HepG2 (cell line): ENCODE measurements around the gene TRMT1. TPM values are rescaled to one million over a fixed set of nuclear protein-coding genes. Genes with fewer than 3 reads are reported as not detected.
A peak's percentile ranks its signal among the peaks of the same experiment; 100 is the strongest.

ENCODE experiments used
- AKNA ChIP-seq: sonication (generic); formaldehyde crosslinking; IDR thresholded peaks from 2 replicates; pipeline ENCODE4 v1.4.0; 2020; ENCODE audit warnings: missing genetic modification reagents, borderline replicate concordance
- DMAP1 ChIP-seq: IDR thresholded peaks from 2 replicates; pipeline ENCODE4 v1.6.1; 2016
- DR1 ChIP-seq: sonication (generic); formaldehyde crosslinking; IDR thresholded peaks from 2 replicates; pipeline ENCODE4 v1.8.0; 2021; ENCODE audit warnings: mild to moderate bottlenecking, missing genetic modification reagents, inconsistent platforms
- KLF12 ChIP-seq: sonication (generic); formaldehyde crosslinking; IDR thresholded peaks from 2 replicates; pipeline ENCODE4 v1.4.0; 2020; ENCODE audit warnings: missing genetic modification reagents, borderline replicate concordance
- MBNL3 ChIP-seq: fragments of 250-450 bp; sonication (Bioruptor Pico); conservative IDR thresholded peaks from 2 replicates; pipeline ENCODE4 v1.8.0; 2022; ENCODE audit warnings: mild to moderate bottlenecking, inconsistent platforms
- MTF2 ChIP-seq: sonication (generic); formaldehyde crosslinking; IDR thresholded peaks from 2 replicates; pipeline ENCODE4 v1.5.0; 2020; ENCODE audit warnings: missing genetic modification reagents, borderline replicate concordance
- MYNN ChIP-seq: sonication (generic); formaldehyde crosslinking; IDR thresholded peaks from 2 replicates; pipeline ENCODE4 v1.4.0; 2020; ENCODE audit warnings: mild to moderate bottlenecking, low read depth, missing genetic modification reagents
- RCOR2 ChIP-seq: IDR thresholded peaks from 2 replicates; pipeline ENCODE4 v1.6.1; 2016; ENCODE audit warnings: missing biosample characterization, missing genetic modification reagents
- RXRB ChIP-seq: IDR thresholded peaks from 2 replicates; pipeline ENCODE4 v1.6.1; 2016; ENCODE audit warnings: borderline replicate concordance, missing genetic modification reagents, missing compliant biosample characterization
- SYNCRIP ChIP-seq: fragments of 200-400 bp; formaldehyde crosslinking; IDR thresholded peaks from 2 replicates; pipeline ENCODE4 v1.6.1; 2018; ENCODE audit warnings: mild to moderate bottlenecking, low read depth, low read length; ENCODE audit not compliant: insufficient read depth
- TARDBP ChIP-seq: sonication (generic); formaldehyde crosslinking; IDR thresholded peaks from 2 replicates; pipeline ENCODE4 v1.8.0; 2022; ENCODE audit warnings: mild to moderate bottlenecking, missing genetic modification reagents
- U2AF1 ChIP-seq: fragments of 200-400 bp; formaldehyde crosslinking; optimal IDR thresholded peaks from 2 replicates; pipeline ENCODE3; 2017; ENCODE audit warnings: mild to moderate bottlenecking, low read depth, low read length
- XBP1 ChIP-seq: sonication (generic); formaldehyde crosslinking; IDR thresholded peaks from 2 replicates; pipeline ENCODE4 v1.5.0; 2020; ENCODE audit warnings: missing genetic modification reagents
- ZNF264 ChIP-seq: sonication (generic); formaldehyde crosslinking; IDR thresholded peaks from 2 replicates; pipeline ENCODE4 v1.4.0; 2020; ENCODE audit warnings: missing genetic modification reagents
- ZNF317 ChIP-seq: sonication (generic); formaldehyde crosslinking; IDR thresholded peaks from 2 replicates; pipeline ENCODE4 v1.5.0; 2020; ENCODE audit warnings: mild to moderate bottlenecking, missing genetic modification reagents
- ZNF441 ChIP-seq: sonication (generic); formaldehyde crosslinking; IDR thresholded peaks from 2 replicates; pipeline ENCODE4 v1.7.0; 2021; ENCODE audit warnings: missing genetic modification reagents, borderline replicate concordance
- ZNF446 ChIP-seq: sonication (generic); formaldehyde crosslinking; IDR thresholded peaks from 2 replicates; pipeline ENCODE4 v1.5.0; 2020; ENCODE audit warnings: mild to moderate bottlenecking, missing genetic modification reagents
- ZNF790 ChIP-seq: sonication (generic); formaldehyde crosslinking; IDR thresholded peaks from 2 replicates; pipeline ENCODE4 v1.8.0; 2022; ENCODE audit warnings: missing genetic modification reagents, mild to moderate bottlenecking, borderline replicate concordance
- ZNF83 ChIP-seq: sonication (generic); formaldehyde crosslinking; IDR thresholded peaks from 2 replicates; pipeline ENCODE4 v1.4.0; 2020; ENCODE audit warnings: missing genetic modification reagents, mild to moderate bottlenecking, borderline replicate concordance
- ZSCAN25 ChIP-seq: sonication (generic); formaldehyde crosslinking; IDR thresholded peaks from 2 replicates; pipeline ENCODE4 v1.8.0; 2022; ENCODE audit warnings: mild to moderate bottlenecking, missing genetic modification reagents
- polyA plus RNA-seq, 8 experiments: library from polyadenylated mRNA; depleted of rRNA in 3 of 8; stranded (reverse) in 7 of 8; unstranded in 1 of 8; fragments of >200 nt; fragmentation: Illumina TruSeq in 4 of 8; extraction: Trizol in 4 of 8; gene quantifications; 2 replicates each; pipeline versions ENCODE4 v1.2.1 to v1.2.3, GENCODE V29; 2011 to 2016; ENCODE audit warnings: low read depth in 4 of 8, missing spikeins in 1 of 8, mixed read lengths in 1 of 8; ENCODE audit not compliant: insufficient read depth in 1 of 8
- total RNA-seq, 5 experiments: library from RNA; depleted of rRNA; stranded (reverse); fragments of >200 nt; fragmentation: Illumina TruSeq; extraction: Trizol; gene quantifications; 2 replicates each; pipeline ENCODE4 v1.2.3, GENCODE V29; 2016; ENCODE audit warnings: low read depth in 1 of 5
- TF ChIP-seq, protein P1 (sequence below): IDR thresholded peaks from 2 replicates; pipeline ENCODE4 v1.6.1; 2012; ENCODE audit warnings: low read depth, low read length, improper control_type of control experiment
- TF ChIP-seq, protein P2 (sequence below): sonication (generic); formaldehyde crosslinking; conservative IDR thresholded peaks from 2 replicates; pipeline ENCODE4 v1.4.0; 2020; ENCODE audit warnings: missing genetic modification reagents

TRMT1 gene
- total and polyA plus RNA-seq, 2 of the 13 experiments (the other 11 are each of a cell fraction or from before 2014, with no cell fraction given), result 35.5 to 44.1 TPM

DNA sequence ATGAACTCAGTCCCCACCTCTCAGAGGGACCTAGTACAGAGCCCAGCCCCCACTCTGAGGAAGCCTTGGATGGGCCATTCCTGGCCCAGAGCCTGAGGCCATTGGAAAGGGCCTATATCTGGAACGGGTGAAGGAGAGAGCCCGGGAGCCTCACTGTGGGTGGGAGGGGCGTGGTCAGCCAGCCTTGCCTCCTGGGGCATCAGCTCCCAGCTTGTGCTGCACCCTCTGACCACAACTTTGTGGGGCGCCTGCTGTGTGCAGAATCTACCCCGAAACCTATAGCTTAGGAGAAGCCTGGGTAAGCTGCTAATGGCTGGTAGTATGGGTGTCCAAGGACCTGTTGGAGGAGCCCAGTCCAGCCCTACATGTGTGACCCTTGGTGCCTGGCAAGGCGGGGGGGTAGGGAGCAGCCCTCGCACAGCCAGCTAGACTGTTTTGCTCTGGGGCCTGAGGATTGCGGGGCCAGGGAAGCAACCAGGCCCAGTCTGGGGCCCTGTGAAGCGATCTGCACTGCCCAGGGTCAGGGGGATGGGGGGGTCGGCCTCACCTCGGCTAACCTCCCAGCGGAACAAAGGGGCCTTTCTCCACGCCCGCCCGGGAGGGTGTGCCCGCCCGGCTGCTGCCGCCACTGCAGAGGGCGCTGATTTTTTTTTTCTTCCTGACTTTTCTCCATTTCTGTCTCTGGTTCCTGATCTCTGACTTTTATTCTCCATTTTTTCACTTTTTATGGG lies 56.1 kb downstream of the TRMT1 start (continued):
- TF ChIP-seq, protein P1, sequence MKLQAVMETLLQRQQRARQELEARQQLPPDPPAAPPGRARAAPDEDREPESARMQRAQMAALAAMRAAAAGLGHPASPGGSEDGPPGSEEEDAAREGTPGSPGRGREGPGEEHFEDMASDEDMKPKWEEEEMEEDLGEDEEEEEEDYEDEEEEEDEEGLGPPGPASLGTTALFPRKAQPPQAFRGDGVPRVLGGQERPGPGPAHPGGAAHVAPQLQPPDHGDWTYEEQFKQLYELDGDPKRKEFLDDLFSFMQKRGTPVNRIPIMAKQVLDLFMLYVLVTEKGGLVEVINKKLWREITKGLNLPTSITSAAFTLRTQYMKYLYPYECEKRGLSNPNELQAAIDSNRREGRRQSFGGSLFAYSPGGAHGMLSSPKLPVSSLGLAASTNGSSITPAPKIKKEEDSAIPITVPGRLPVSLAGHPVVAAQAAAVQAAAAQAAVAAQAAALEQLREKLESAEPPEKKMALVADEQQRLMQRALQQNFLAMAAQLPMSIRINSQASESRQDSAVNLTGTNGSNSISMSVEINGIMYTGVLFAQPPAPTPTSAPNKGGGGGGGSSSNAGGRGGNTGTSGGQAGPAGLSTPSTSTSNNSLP, result no peak
- TF ChIP-seq, protein P2, sequence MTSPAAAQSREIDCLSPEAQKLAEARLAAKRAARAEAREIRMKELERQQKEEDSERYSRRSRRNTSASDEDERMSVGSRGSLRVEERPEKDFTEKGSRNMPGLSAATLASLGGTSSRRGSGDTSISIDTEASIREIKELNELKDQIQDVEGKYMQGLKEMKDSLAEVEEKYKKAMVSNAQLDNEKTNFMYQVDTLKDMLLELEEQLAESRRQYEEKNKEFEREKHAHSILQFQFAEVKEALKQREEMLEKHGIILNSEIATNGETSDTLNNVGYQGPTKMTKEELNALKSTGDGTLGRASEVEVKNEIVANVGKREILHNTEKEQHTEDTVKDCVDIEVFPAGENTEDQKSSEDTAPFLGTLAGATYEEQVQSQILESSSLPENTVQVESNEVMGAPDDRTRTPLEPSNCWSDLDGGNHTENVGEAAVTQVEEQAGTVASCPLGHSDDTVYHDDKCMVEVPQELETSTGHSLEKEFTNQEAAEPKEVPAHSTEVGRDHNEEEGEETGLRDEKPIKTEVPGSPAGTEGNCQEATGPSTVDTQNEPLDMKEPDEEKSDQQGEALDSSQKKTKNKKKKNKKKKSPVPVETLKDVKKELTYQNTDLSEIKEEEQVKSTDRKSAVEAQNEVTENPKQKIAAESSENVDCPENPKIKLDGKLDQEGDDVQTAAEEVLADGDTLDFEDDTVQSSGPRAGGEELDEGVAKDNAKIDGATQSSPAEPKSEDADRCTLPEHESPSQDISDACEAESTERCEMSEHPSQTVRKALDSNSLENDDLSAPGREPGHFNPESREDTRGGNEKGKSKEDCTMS (CRISPR knock-in tag), result no peak
- TF ChIP-seq RCOR2, result 0 out of 2 replicates have a peak, but pooled peaks have one; percentile 39
- peak; percentile 99 for TF ChIP-seq RXRB (CRISPR knock-in tag)
- 0 out of 2 replicates have a peak, but pooled peaks have one; percentile 47 for TF ChIP-seq DR1 (CRISPR knock-in tag)
- TF ChIP-seq DMAP1, result no peak
- TF ChIP-seq SYNCRIP, result no peak
- 0 out of 2 replicates have a peak, but pooled peaks have one; percentile 19 for TF ChIP-seq ZNF790 (CRISPR knock-in tag)
- TF ChIP-seq MYNN (CRISPR knock-in tag), result no peak
- peak; percentile 34; the same call in 1 of the 2 replicates for TF ChIP-seq ZSCAN25 (CRISPR knock-in tag)
- no peak for TF ChIP-seq KLF12 (CRISPR knock-in tag)
- no peak for TF ChIP-seq ZNF441
- no peak for TF ChIP-seq U2AF1
- TF ChIP-seq MTF2 (CRISPR knock-in tag), result no peak
- TF ChIP-seq AKNA (CRISPR knock-in tag), result no peak
- TF ChIP-seq ZNF317 (CRISPR knock-in tag), result no peak
- no peak for TF ChIP-seq XBP1
- peak; percentile 87 for TF ChIP-seq TARDBP (CRISPR knock-in tag)
- TF ChIP-seq ZNF446 (CRISPR knock-in tag), result no peak
- TF ChIP-seq ZNF264 (CRISPR knock-in tag), result peak; percentile 64; the same call in 1 of the 2 replicates
- TF ChIP-seq MBNL3 (CRISPR knock-in tag), result no peak
- TF ChIP-seq ZNF83 (CRISPR knock-in tag), result no peak
